GM10847 (cell line): ENCODE measurements around the gene RNPS1.

ENCODE experiments used
- POLR2A ChIP-seq: IDR thresholded peaks from 2 replicates; pipeline ENCODE4 v1.6.1; 2011; ENCODE audit not compliant: insufficient read length; ENCODE audit errors: extremely low read depth

The RNPS1 gene

GRCh38 chr16:2267913-2268666, at the start of gene RNPS1:
Gene RNPS1, minus strand, starts transcription at chr16:2268126. Its CDS starts 3,483 bp downstream, at chr16:2264643.
- TF ChIP-seq POLR2A: peak; percentile 95

GRCh38 chr16:2317231-2318020, 49.5 kb upstream of the RNPS1 start:
- no peak for TF ChIP-seq POLR2A

- TF ChIP-seq POLR2A: no peak
These were observed 40.4 kb upstream of the RNPS1 start for GRCh38 chr16:2308089-2308962.

- no peak for TF ChIP-seq POLR2A
These were observed 31.9 kb upstream of the RNPS1 start for GRCh38 chr16:2299915-2300192.

GRCh38 chr16:2299121-2299914, 31.4 kb upstream of the RNPS1 start:
- no peak for TF ChIP-seq POLR2A

GRCh38 chr16:2298621-2299020, 30.7 kb upstream of the RNPS1 start:
- TF ChIP-seq POLR2A: no peak

- TF ChIP-seq POLR2A: no peak
These were observed 29.6 kb upstream of the RNPS1 start for GRCh38 chr16:2297506-2297860.

- TF ChIP-seq POLR2A: no peak
These were observed 29.0 kb upstream of the RNPS1 start for GRCh38 chr16:2296661-2297505.

- no peak for TF ChIP-seq POLR2A
These were observed 27.3 kb upstream of the RNPS1 start for GRCh38 chr16:2295056-2295798.

- TF ChIP-seq POLR2A: no peak
These were observed 24.3 kb upstream of the RNPS1 start for GRCh38 chr16:2292221-2292620.

- no peak for TF ChIP-seq POLR2A
These were observed 21.4 kb upstream of the RNPS1 start for GRCh38 chr16:2289282-2289681.

GRCh38 chr16:2288726-2289125, 20.8 kb upstream of the RNPS1 start:
- TF ChIP-seq POLR2A: no peak

- no peak for TF ChIP-seq POLR2A
These were observed 20.1 kb upstream of the RNPS1 start for GRCh38 chr16:2287916-2288547.
